ENCODE results near the gene GLI3. TPM values are rescaled to one million over a fixed set of nuclear protein-coding genes. Genes with fewer than 3 reads are reported as not detected.

The GLI3 gene
- total RNA-seq, 2 experiments from 2014 or later: not detected

- intact Hi-C loops (cut with micrococcal nuclease): loop anchor here (10.0 kb wide), 1 partner anchor 874 kb away; no protein-coding TSS in a partner anchor
- POLR2A ChIA-PET: no interaction called here
These were observed 266.1 kb downstream of the GLI3 start for GRCh38 chr7:41970941-41971340.

GRCh38 chr7:41969561-41970105 is 267.4 kb downstream of the GLI3 start:
- TF ChIP-seq CTCF (IDR thresholded peaks at IDR 0.05): no peak
- intact Hi-C loops (cut with micrococcal nuclease): loop anchor here (10.0 kb wide), 1 partner anchor 875 kb away; no protein-coding TSS in a partner anchor
- Mint-ChIP-seq H3K9me3 (no peaks in the 10 kb centered on the region), H3K36me3 (ENCODE audit: low read depth) (no peaks in the 10 kb centered on the region), H3K27ac (no peak overlapping the region), H3K4me3 (no peak overlapping the region), H3K4me1 (ENCODE audit: low read depth) (no peaks in the 10 kb centered on the region), H3K27me3 (no peaks in the 10 kb centered on the region)
- ChIA-PET POLR2A (no interaction called here), CTCF (no interaction called here)
- no peak for DNase-seq
- ATAC-seq: no peak

More at GRCh38 chr7:41970941-41971340, 266.1 kb downstream of the GLI3 start:
- no peak for ATAC-seq
- no peak overlapping the region for H3K4me3 Mint-ChIP-seq
- H3K27ac Mint-ChIP-seq: no peak overlapping the region
- no peak for DNase-seq
- CTCF ChIA-PET: no interaction called here
- H3K4me1 Mint-ChIP-seq (ENCODE audit: low read depth): no peaks in the 10 kb centered on the region
- H3K36me3 Mint-ChIP-seq (ENCODE audit: low read depth): no peaks in the 10 kb centered on the region
- peaks cover 3% of the 10 kb centered on the region for H3K27me3 Mint-ChIP-seq
- TF ChIP-seq CTCF (IDR thresholded peaks at IDR 0.05): no peak
- no peaks in the 10 kb centered on the region for H3K9me3 Mint-ChIP-seq

GRCh38 chr7:41967156-41967555 is 269.9 kb downstream of the GLI3 start:
- Mint-ChIP-seq H3K4me3 (no peak overlapping the region), H3K27me3 (no peaks in the 10 kb centered on the region), H3K4me1 (ENCODE audit: low read depth) (no peaks in the 10 kb centered on the region), H3K27ac (no peak overlapping the region), H3K36me3 (ENCODE audit: low read depth) (no peaks in the 10 kb centered on the region), H3K9me3 (no peaks in the 10 kb centered on the region)
- CTCF ChIA-PET: interaction anchor here (1.5 kb wide), 1 partner anchor 11 kb away, joined by 5 read pairs; no protein-coding TSS in a partner anchor
- POLR2A ChIA-PET: no interaction called here
- DNase-seq (no peak), ATAC-seq (no peak)
- no peak for TF ChIP-seq CTCF (IDR thresholded peaks at IDR 0.05)
- intact Hi-C loops (cut with micrococcal nuclease): no loop called here

- CTCF ChIA-PET: no interaction called here
- no peak overlapping the region for H3K27ac Mint-ChIP-seq
- DNase-seq (no peak), ATAC-seq (no peak)
- no peaks in the 10 kb centered on the region for H3K9me3 Mint-ChIP-seq
- no peak for TF ChIP-seq CTCF (IDR thresholded peaks at IDR 0.05)
- intact Hi-C loops (cut with micrococcal nuclease): no loop called here
- H3K4me1 Mint-ChIP-seq (ENCODE audit: low read depth): no peaks in the 10 kb centered on the region
- POLR2A ChIA-PET: interaction anchor here (0.5 kb wide), 1 partner anchor 341 kb away, joined by 3 read pairs; no protein-coding TSS in a partner anchor
- H3K4me3 Mint-ChIP-seq: no peak overlapping the region
- H3K27me3 Mint-ChIP-seq: peaks cover 3% of the 10 kb centered on the region
- no peaks in the 10 kb centered on the region for H3K36me3 Mint-ChIP-seq (ENCODE audit: low read depth)
These were observed 271.0 kb downstream of the GLI3 start for GRCh38 chr7:41965951-41966505.

Data from activated CD8-positive, alpha-beta T cell treated with anti-CD3 and anti-CD28 coated beads for 36 hours (primary cell).